Lower lobe of right lung (tissue), 2 donors: ENCODE results near the gene SIVA1. TPM values are rescaled to one million over a fixed set of nuclear protein-coding genes. Genes with fewer than 3 reads are reported as not detected.
"Not testable (repeated sequence)": the region's sequence is repeated elsewhere in the genome, so short reads cannot be mapped to it uniquely, and the experiment has no call there.

Experiments used
- ATAC-seq, 2 donors: fragments of 200-7000 bp; cut with Tn5 transposase; one replicate each; pipeline ENCODE4 v1.9.1; 2020 to 2022; ENCODE audit warnings: mild to moderate bottlenecking in 2 of 2, moderate library complexity in 2 of 2
- DNase-seq: peaks from one replicate; pipeline ENCODE4 v3.0.0-alpha.2; 2020
- H3K27ac ChIP-seq: fragments of 200-600 bp; one replicate; pipeline ENCODE4 v1.8.0; 2022
- H3K27me3 ChIP-seq: fragments of 200-600 bp; one replicate; pipeline ENCODE4 v1.8.0; 2022; ENCODE audit warnings: low read depth
- H3K36me3 ChIP-seq: fragments of 200-600 bp; one replicate; pipeline ENCODE4 v1.8.0; 2022; ENCODE audit warnings: mild to moderate bottlenecking
- H3K4me1 ChIP-seq: fragments of 200-600 bp; one replicate; pipeline ENCODE4 v1.8.0; 2022
- H3K4me3 ChIP-seq: fragments of 200-600 bp; one replicate; pipeline ENCODE4 v1.8.0; 2022; ENCODE audit warnings: mild to moderate bottlenecking
- H3K9me3 ChIP-seq: fragments of 200-600 bp; one replicate; pipeline ENCODE4 v1.8.0; 2022
- CTCF ChIP-seq: fragments of 200-600 bp; IDR thresholded peaks from one replicate; pipeline ENCODE4 v1.8.0; 2022; ENCODE audit warnings: antibody characterized with exemption, mild to moderate bottlenecking
- intact Hi-C: fragments of 100-400 bp; cut with DNase I; formaldehyde crosslinking; loops from one replicate; pipeline ENCODE4 v1.11.0; 2022
- total RNA-seq: library from RNA; stranded (reverse); fragmentation: NEBNext Ultra II Directional; extraction: Animal tissue kit (Norgen Biotek cat#: 25700); gene quantifications from one replicate; pipeline ENCODE4 v1.2.1, GENCODE V29; 2021
- donor health status: DM: no; HTN: yes; CAD: no; lungs with severe emphysema.

SIVA1 gene
- total RNA-seq, 1 donor from 2014 or later: 66.3 TPM

GRCh38 chr14:104724981-104725771, 27.8 kb upstream of the SIVA1 start:
- H3K4me3 ChIP-seq: peak overlapping the region; percentile 84
- no peaks in the 10 kb centered on the region for H3K27me3 ChIP-seq
- intact Hi-C loops: no loop called here
- no peak overlapping the region for H3K27ac ChIP-seq
- peaks cover 15% of the 10 kb centered on the region for H3K4me1 ChIP-seq
- ATAC-seq: peak; percentile 4 to 11
- no peaks in the 10 kb centered on the region for H3K9me3 ChIP-seq
- peaks cover 6% of the 10 kb centered on the region for H3K36me3 ChIP-seq
- TF ChIP-seq CTCF: no peak
- DNase-seq: no peak

- Histone ChIP-seq H3K9me3 (no peaks in the 10 kb centered on the region), H3K27ac (no peak overlapping the region), H3K27me3 (no peaks in the 10 kb centered on the region), H3K36me3 (peaks cover 6% of the 10 kb centered on the region), H3K4me1 (peaks cover 15% of the 10 kb centered on the region), H3K4me3 (no peak overlapping the region)
- DNase-seq (no peak), ATAC-seq (no peak)
- intact Hi-C loops: no loop called here
- TF ChIP-seq CTCF: no peak
Measured at GRCh38 chr14:104725772-104726548, 27.0 kb upstream of the SIVA1 start.

GRCh38 chr14:104726600-104727451, 26.1 kb upstream of the SIVA1 start:
- Histone ChIP-seq H3K27ac (no peak overlapping the region), H3K4me1 (peaks cover 15% of the 10 kb centered on the region), H3K4me3 (no peak overlapping the region), H3K36me3 (peaks cover 1% of the 10 kb centered on the region), H3K27me3 (no peaks in the 10 kb centered on the region), H3K9me3 (no peaks in the 10 kb centered on the region)
- ATAC-seq (no peak), DNase-seq (no peak)
- no peak for TF ChIP-seq CTCF
- intact Hi-C loops: no loop called here

GRCh38 chr14:104728631-104729030, 24.3 kb upstream of the SIVA1 start:
- Histone ChIP-seq H3K27me3 (no peaks in the 10 kb centered on the region), H3K27ac (no peak overlapping the region), H3K4me3 (no peak overlapping the region), H3K36me3 (no peaks in the 10 kb centered on the region), H3K9me3 (no peaks in the 10 kb centered on the region), H3K4me1 (peaks cover 21% of the 10 kb centered on the region)
- no peak for TF ChIP-seq CTCF
- ATAC-seq: no peak
- no peak for DNase-seq
- intact Hi-C loops: no loop called here

GRCh38 chr14:104729176-104729834, 23.6 kb upstream of the SIVA1 start:
- DNase-seq, intact Hi-C loops, ATAC-seq, H3K36me3 ChIP-seq, H3K4me3 ChIP-seq, H3K27me3 ChIP-seq, H3K27ac ChIP-seq, H3K9me3 ChIP-seq: not testable (repeated sequence)
- peaks cover 19% of the 10 kb centered on the region for H3K4me1 ChIP-seq
